ENCODE results near the gene TECTA.
"Not testable (repeated sequence)": the region's sequence is repeated elsewhere in the genome, so short reads cannot be mapped to it uniquely, and the experiment has no call there.

The TECTA gene

GRCh38 chr11:121235057-121235456, 134.0 kb downstream of the TECTA start:
- no peak for DNase-seq (ENCODE audit: low read depth)

- DNase-seq (ENCODE audit: low read depth): no peak
These were observed 135.3 kb downstream of the TECTA start for GRCh38 chr11:121236115-121237001.

GRCh38 chr11:121237247-121237646, 136.2 kb downstream of the TECTA start:
- not testable (repeated sequence) for DNase-seq (ENCODE audit: low read depth)

GRCh38 chr11:121237686-121238658, 136.9 kb downstream of the TECTA start:
- no peak for DNase-seq (ENCODE audit: low read depth)

GRCh38 chr11:121238956-121239355, 137.9 kb downstream of the TECTA start:
- no peak for DNase-seq (ENCODE audit: low read depth)

GRCh38 chr11:121240001-121240400, 139.0 kb downstream of the TECTA start:
- not testable (repeated sequence) for DNase-seq (ENCODE audit: low read depth)

- DNase-seq (ENCODE audit: low read depth): no peak
These were observed 139.7 kb downstream of the TECTA start for GRCh38 chr11:121240650-121241303.

Measured in activated T-cell treated with anti-CD3 and anti-CD28 coated beads for 24 hours (primary cell).